NOMO-1 treated with DMSO at 0.1 percent for 48 hours (cell line): ENCODE results near the gene MCOLN1.
"Not testable (repeated sequence)": the region's sequence is repeated elsewhere in the genome, so short reads cannot be mapped to it uniquely, and the experiment has no call there.

Source experiments
- DNase-seq: peaks from one replicate; lab custom pipeline; 2025; ENCODE audit not compliant: unreplicated experiment; lab: John Stamatoyannopoulos, UW

Gene MCOLN1

DNA sequence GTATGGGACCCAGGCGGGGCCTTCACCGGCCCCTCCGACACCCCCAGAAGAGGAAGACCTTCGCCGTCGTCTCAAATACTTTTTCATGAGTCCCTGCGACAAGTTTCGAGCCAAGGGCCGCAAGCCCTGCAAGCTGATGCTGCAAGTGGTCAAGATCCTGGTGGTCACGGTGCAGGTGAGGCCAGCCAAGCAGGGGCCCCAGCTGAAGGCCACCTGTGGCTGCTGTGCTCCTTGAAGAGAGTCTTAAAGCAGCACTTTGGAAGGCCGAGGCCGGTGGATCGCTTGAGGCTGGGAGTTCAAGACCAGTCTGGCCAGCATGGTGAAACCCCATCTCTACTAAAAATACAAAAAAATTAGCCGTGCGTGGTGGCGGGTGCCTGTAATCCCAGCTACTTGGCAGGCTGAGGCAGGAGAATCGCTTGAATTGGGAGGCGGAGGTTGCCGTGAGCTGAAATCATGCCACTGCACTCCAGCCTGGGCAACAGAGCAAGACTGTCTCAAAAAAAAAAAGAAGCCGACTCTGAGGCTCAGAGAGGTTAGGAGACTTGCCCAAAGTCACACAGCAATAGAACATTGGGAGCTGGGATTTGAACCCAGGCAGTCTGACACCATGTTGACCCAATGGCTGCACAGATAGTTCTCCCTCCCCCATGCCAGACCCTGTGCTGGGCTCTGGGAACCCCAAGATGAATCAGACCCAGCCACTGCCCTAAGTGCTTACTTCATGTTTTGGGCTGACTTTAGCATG, 2.7 kb downstream of the MCOLN1 start:
- no peak for DNase-seq

DNA sequence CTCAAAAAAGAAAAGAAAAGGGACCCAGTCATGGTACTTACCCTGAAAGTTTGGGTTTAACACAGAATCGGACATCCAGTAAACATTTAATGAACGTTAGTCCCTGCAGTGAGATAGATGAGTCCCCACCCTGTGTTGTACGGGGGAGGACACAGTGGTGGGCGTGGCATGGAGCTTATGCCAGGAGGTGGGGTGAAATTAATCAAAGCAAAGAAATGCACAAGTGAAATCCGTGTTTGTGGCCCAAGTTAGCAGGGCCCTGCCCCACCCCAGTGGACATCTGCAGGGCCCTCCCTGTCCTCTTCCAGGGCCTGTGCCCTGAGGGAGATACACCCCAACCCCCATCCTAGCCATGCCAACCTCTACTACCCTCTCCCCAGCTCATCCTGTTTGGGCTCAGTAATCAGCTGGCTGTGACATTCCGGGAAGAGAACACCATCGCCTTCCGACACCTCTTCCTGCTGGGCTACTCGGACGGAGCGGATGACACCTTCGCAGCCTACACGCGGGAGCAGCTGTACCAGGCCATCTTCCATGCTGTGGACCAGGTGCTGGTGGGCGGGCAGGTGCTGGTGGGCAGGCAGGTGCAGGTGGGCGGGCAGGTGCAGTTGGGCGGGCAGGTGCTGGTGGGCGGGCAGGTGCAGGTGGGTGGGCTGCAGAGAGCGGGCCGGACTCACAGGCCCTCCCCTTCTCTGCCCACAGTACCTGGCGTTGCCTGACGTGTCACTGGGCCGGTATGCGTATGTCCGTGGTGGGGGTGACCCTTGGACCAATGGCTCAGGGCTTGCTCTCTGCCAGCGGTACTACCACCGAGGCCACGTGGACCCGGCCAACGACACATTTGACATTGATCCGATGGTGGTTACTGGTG, 3.9 kb downstream of the MCOLN1 start:
- DNase-seq: no peak

GRCh38 chr19:7527516-7528191, 5.2 kb downstream of the MCOLN1 start:
- DNase-seq: no peak

DNA sequence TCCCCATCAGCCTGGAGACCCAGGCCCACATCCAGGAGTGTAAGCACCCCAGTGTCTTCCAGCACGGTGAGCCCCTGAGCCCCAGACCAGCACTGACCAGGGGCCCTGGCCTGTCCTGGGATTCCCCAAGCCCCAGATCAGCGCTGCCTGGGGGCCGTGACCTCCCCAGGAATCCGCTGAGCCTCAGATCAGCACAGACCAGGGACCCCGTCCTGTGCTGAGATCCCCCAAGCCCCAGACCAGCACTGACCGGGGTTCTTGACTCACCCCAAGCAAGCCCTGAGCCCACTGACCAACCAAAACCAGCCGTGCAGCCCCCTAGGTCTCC, 5.7 kb downstream of the MCOLN1 start:
- DNase-seq: no peak

- no peak for DNase-seq
Measured at GRCh38 chr19:7528522-7529245, 6.3 kb downstream of the MCOLN1 start.

GRCh38 chr19:7529246-7529600, 6.8 kb downstream of the MCOLN1 start:
- no peak for DNase-seq

- DNase-seq: no peak
Measured at GRCh38 chr19:7529610-7530490, 7.4 kb downstream of the MCOLN1 start.

DNA sequence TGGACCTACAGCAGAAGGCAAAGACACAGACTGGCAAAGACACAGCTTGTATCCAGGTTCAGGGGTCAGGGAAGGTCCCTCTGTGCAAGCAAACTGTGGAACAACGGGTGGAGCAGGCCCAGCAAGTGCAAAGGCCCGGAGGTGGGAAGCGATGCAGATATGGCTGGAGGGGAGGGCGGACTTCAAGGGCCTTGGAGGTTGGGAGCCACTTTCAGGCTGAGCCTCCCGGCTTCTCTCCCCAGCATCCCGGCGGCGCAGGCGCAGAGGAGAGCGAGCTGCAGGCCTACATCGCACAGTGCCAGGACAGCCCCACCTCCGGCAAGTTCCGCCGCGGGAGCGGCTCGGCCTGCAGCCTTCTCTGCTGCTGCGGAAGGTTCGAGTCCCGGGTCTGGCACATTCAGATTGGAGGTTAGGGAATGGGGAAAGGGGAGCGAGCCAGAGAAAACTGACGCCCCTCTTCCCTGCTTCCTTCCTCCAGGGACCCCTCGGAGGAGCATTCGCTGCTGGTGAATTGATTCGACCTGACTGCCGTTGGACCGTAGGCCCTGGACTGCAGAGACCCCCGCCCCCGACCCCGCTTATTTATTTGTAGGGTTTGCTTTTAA, 11.0 kb downstream of the MCOLN1 start:
- DNase-seq: no peak

- DNase-seq: peak; percentile 67
Measured at GRCh38 chr19:7533925-7534480, 11.6 kb downstream of the MCOLN1 start.

DNA sequence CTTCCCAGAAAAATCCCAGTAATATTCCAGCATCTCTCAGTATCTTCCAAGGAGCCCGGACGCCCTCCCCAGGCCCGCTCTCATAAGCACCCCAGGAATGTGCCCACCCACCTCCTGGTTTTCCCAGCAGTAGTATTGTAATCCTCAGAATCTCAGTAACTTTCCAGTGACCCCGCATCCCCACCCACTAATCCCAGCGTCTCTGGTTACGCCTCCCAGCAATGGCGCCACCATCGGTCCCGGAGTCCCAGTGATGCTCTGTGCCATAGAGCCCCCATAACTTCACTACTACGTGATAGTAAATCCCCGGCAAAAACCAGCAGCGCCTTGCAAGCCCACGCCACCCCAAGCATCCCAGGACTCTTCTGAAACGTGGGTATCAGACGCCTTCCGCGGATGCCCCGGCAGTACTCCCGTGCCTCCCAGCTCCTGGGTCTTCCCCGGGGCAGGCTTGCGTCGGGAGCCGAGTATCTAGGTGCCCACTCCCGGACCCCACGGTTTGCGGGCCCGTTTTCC, 12.2 kb downstream of the MCOLN1 start:
- peak; percentile 13 for DNase-seq

DNA sequence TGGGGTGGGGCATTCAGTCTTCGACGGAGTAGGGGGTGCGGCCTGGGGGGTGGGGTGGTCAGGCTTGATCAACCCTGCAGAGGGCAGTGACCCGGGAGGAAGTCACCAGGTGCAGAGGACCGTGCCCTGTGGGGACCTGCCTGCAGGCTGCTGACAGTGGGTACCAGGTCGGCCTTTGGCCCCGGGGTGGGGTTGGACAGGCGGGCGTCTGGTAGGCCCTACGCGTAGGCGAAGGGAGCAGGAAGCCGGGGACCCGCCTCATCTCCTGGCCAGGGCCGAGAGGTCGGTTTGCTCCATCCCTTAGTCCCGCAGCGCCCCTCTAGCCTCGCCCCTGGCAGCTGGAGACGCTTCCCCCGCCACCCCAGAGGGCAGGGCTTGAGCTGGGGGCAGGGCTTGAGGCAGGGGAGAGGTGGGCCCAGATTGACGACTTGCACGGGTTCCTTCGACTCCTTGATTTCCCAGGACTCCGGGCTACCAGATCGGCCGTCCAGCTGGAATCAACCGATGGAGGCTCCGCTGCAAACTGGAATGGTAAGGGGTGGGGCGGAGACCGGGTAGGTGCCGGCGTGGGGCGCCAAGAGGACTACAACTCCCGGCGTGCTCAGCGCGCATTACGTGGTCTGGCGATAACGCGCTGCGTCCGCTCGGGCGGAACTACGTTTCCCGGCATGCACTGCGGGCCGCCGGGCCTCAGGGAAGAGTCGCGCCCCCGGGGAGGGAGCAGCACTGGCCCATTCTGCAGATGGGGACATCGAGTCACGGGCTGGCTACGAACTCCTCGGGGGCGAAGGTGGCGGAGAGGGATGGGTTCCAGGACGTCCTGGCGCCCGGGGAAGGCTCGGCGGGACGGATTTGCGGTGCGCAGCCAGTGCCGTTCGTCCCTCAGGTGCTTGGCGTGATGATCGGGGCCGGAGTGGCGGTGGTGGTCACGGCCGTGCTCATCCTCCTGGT, 12.9 kb downstream of the MCOLN1 start, which contains the start of gene PNPLA6:
Gene PNPLA6 (plus strand): TSS at position 671 of the 951 bp plus-strand sequence. CDS start 72 bp downstream, at position 743.
- peak; percentile 88 for DNase-seq

- no peak for DNase-seq
Measured at GRCh38 chr19:7535998-7536695, 13.7 kb downstream of the MCOLN1 start.

- DNase-seq: not testable (repeated sequence)
Measured at GRCh38 chr19:7538990-7539389, 16.6 kb downstream of the MCOLN1 start.

DNA sequence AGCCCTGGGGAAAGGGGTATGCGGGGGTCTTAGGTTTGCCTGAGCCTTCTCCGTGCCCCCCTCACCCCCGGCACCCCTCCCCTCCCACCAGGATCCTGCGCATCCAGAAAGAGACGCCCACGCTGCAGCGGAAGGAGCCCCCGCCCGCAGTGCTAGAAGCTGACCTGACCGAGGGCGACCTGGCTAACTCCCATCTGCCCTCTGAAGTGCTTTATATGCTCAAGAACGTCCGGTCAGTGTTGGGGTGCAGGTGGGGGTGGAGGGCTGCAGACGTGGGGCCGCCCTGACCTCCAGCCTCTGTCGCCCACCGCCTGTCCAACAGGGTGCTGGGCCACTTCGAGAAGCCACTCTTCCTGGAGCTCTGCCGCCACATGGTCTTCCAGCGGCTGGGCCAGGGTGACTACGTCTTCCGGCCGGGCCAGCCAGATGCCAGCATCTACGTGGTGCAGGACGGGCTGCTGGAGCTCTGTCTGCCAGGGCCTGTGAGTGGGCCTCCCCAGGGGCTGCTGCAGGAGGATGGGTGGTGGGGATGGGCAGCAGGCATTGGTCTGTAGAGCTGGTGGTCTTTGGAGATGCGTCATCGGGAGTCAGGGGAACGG, 17.5 kb downstream of the MCOLN1 start:
- no peak for DNase-seq

GRCh38 chr19:7540761-7541474, 18.5 kb downstream of the MCOLN1 start:
- DNase-seq: no peak

DNA sequence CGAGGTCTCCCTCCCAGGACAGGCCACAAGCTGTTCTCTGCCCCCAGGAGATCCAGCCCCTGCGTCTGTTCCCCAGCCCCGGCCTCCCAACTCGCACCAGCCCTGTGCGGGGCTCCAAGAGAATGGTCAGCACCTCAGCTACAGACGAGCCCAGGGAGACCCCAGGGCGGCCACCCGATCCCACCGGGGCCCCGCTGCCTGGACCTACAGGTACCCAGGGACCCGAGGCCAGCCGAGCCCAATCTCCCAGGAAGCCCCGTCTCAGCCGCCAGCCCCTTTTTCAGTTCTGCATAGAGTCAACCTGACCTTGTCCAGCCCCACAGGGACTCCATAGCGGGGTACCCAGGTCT, 19.0 kb downstream of the MCOLN1 start:
- no peak for DNase-seq
